K562 (cell line): ENCODE measurements around the gene ACTR3. TPM values are rescaled to one million over a fixed set of nuclear protein-coding genes. Genes with fewer than 3 reads are reported as not detected.

Experiments
- ATAC-seq: fragments of 200-7000 bp; cut with Tn5 transposase; 3 replicates; pipeline ENCODE4 v1.9.1; 2020; ENCODE audit warnings: moderate library complexity
- BruUV-seq: library from RNA; stranded (reverse); fragments of 400-500 nt; replicated peaks from 2 replicates; lab custom pipeline; 2021; lab: Mats Ljungman, UMichigan
- CTCF ChIA-PET: fragments of 300-600 bp; formaldehyde crosslinking; extraction: SDS; loops from one replicate; lab custom pipeline; 2021; ENCODE audit warnings: low intra/inter-chr PET ratio; lab: Yijun Ruan, JAX
- POLR2A ChIA-PET: fragments of 300-600, 350-650 bp; sonication (Branson Sonifier 250); formaldehyde crosslinking; extraction: SDS; loops from one replicate; lab custom pipeline; 2021; ENCODE audit warnings: antibody characterized with exemption, inconsistent platforms; lab: Yijun Ruan, JAX
- DNase-seq, 4 experiments: peaks; one replicate each; pipeline versions ENCODE4 v3.0.0 to v3.0.0-alpha.2; 2011 to 2018; ENCODE audit warnings: low spot score in 3 of 4, mixed read lengths in 3 of 4; ENCODE audit errors: extremely low read depth in 1 of 4
- FAIRE-seq: peaks from 2 replicates; lab custom pipeline; 2011; peaks lifted over from hg19 to GRCh38; lab: Jason Lieb, UNC
- H2AFZ ChIP-seq: 2 replicates; pipeline ENCODE4 v1.6.0; 2011; ENCODE audit warnings: low read depth, low read length, control low read depth, inconsistent platforms
- H3K27ac ChIP-seq: fragments of 200-600 bp; 3 replicates; pipeline ENCODE4 v1.8.0; 2011; ENCODE audit warnings: low read depth, mild to moderate bottlenecking, control low read depth, inconsistent platforms, low read length, moderate library complexity, mixed read lengths; ENCODE audit errors: extremely low read depth
- H3K27me3 ChIP-seq, 2 experiments: fragments of 300-600 bp in 1 of 2; 2 replicates in 1 of 2; 3 replicates in 1 of 2; pipeline versions ENCODE4 v1.6.0 to v1.8.0; 2011; ENCODE audit warnings: inconsistent platforms in 2 of 2, low read length in 2 of 2, mild to moderate bottlenecking in 1 of 2, mixed read lengths in 1 of 2, moderate library complexity in 1 of 2; ENCODE audit not compliant: control insufficient read depth in 2 of 2, insufficient read depth in 2 of 2
- H3K36me3 ChIP-seq: fragments of 300-600 bp; 3 replicates; pipeline ENCODE4 v1.8.0; 2011; ENCODE audit warnings: mild to moderate bottlenecking, low read length, inconsistent platforms; ENCODE audit not compliant: control insufficient read depth, insufficient read depth
- H3K4me1 ChIP-seq, 2 experiments: fragments of 200-600 bp in 1 of 2; replicated peaks in 1 of 2; 2 replicates in 1 of 2; 3 replicates in 1 of 2; pipeline versions ENCODE4 v1.5.1 to v1.8.0; 2011; ENCODE audit warnings: inconsistent platforms in 2 of 2, low read length in 2 of 2, mild to moderate bottlenecking in 1 of 2, mixed read lengths in 1 of 2, moderate library complexity in 1 of 2; ENCODE audit not compliant: control insufficient read depth in 2 of 2, insufficient read depth in 2 of 2
- H3K4me2 ChIP-seq: 2 replicates; pipeline ENCODE4 v1.6.1; 2011; ENCODE audit warnings: low read length, control low read depth, inconsistent platforms, mixed read lengths; ENCODE audit not compliant: insufficient read depth
- H3K4me3 ChIP-seq: fragments of 200-600 bp; sonication (generic), shearing (Covaris generic); 2 replicates; pipeline ENCODE4 v1.5.1; 2016; ENCODE audit warnings: control low read depth, inconsistent platforms
- H3K79me2 ChIP-seq: fragments of 200-600 bp; 3 replicates; pipeline ENCODE4 v1.8.0; 2011; ENCODE audit warnings: low read length, inconsistent platforms; ENCODE audit not compliant: control insufficient read depth, insufficient read depth
- H3K9ac ChIP-seq, 2 experiments: 2 replicates each; pipeline versions ENCODE4 v1.6.0 to v1.6.1; 2011; ENCODE audit warnings: low read depth in 2 of 2, low read length in 2 of 2, control low read depth in 1 of 2, inconsistent platforms in 1 of 2, mild to moderate bottlenecking in 1 of 2, mixed read lengths in 1 of 2; ENCODE audit not compliant: insufficient read depth in 1 of 2
- H3K9me1 ChIP-seq: one replicate; pipeline ENCODE4 v1.6.0; 2011; ENCODE audit warnings: inconsistent platforms, mild to moderate bottlenecking, low read length, moderate library complexity; ENCODE audit not compliant: control insufficient read depth, insufficient read depth
- H3K9me3 ChIP-seq: replicated peaks from 2 replicates; pipeline ENCODE4 v1.5.1; 2011; ENCODE audit warnings: low read depth, low read length, inconsistent platforms; ENCODE audit not compliant: control insufficient read depth, insufficient read depth
- H4K20me1 ChIP-seq: replicated peaks from 2 replicates; pipeline ENCODE4 v1.6.1; 2011; ENCODE audit warnings: low read length, inconsistent platforms, mixed read lengths; ENCODE audit not compliant: control insufficient read depth, insufficient read depth
- FOS ChIP-seq: IDR thresholded peaks from 3 replicates; pipeline ENCODE4 v1.6.1; 2011; ENCODE audit not compliant: insufficient read length; ENCODE audit errors: extremely low read depth
- SMAD1 ChIP-seq: fragments of 150-350 bp; IDR thresholded peaks from 2 replicates; pipeline ENCODE4 v1.6.1; 2014; ENCODE audit warnings: low read length, low read depth; ENCODE audit not compliant: partially characterized antibody
- ZNF77 ChIP-seq: fragments of 250-450 bp; sonication (Bioruptor Pico); IDR thresholded peaks from 2 replicates; pipeline ENCODE4 v1.5.0; 2020
- WGBS: fragments of 100-300 bp; shearing (Covaris generic); methylation state at CpG from one replicate; pipeline ENCODE4 v1.1.6; 2016; ENCODE audit warnings: low coverage, mixed read lengths; ENCODE audit not compliant: insufficient coverage; ENCODE audit errors: missing lambda C conversion rate; 5-methylcytosine and 5-hydroxymethylcytosine counted together
- in situ Hi-C: fragments of 300-500 bp; cut with MboI; formaldehyde crosslinking; loops from 4 replicates; pipeline ENCODE4 v1.15.0; 2018; ENCODE audit warnings: inconsistent platforms, mixed read lengths
- intact Hi-C: fragments of 100-400 bp; cut with micrococcal nuclease; formaldehyde crosslinking; loops from 2 replicates; pipeline ENCODE4 v1.14.2; 2022
- polyA plus RNA-seq, 8 experiments: library from polyadenylated mRNA; depleted of rRNA in 4 of 8; stranded (reverse) in 5 of 8; unstranded in 3 of 8; fragments of >200 nt; fragmentation: Nextera tagmentation in 2 of 8; fragmentation: Illumina TruSeq in 1 of 8; extraction: Ambion mirVana in 2 of 8; extraction: Trizol in 1 of 8; gene quantifications; 2 replicates each; pipeline versions ENCODE4 v1.2.1 to v1.2.3, GENCODE V29; 2011 to 2014; ENCODE audit warnings: inconsistent platforms in 1 of 8, missing spikeins in 1 of 8
- total RNA-seq, 7 experiments: library from RNA; depleted of rRNA in 6 of 7; stranded (reverse); fragments of >200 nt in 6 of 7; fragmentation: Illumina TruSeq in 2 of 7; extraction: Trizol in 2 of 7; gene quantifications; 2 replicates each; pipeline versions ENCODE4 v1.2.1 to v1.2.3, GENCODE V29; 2011 to 2021; ENCODE audit warnings: low replicate concordance in 1 of 7
- TF ChIP-seq, protein P1 (sequence below): fragments of 250-450 bp; sonication (Bioruptor Pico); IDR thresholded peaks from 2 replicates; pipeline ENCODE4 v1.5.0; 2021; ENCODE audit warnings: mild to moderate bottlenecking, borderline replicate concordance
- TF ChIP-seq, protein P2 (sequence below): fragments of 200-800 bp; sonication (Bioruptor generic); IDR thresholded peaks from 2 replicates; pipeline ENCODE4 v1.6.1; 2017; ENCODE audit warnings: missing genetic modification characterization, missing compliant biosample characterization
- TF ChIP-seq, protein P3 (sequence below): fragments of 450-650 bp; IDR thresholded peaks from 2 replicates; pipeline ENCODE4 v1.6.1; 2016; ENCODE audit warnings: missing biosample characterization, missing genetic modification characterization

The ACTR3 gene
- total and polyA plus RNA-seq, 9 of the 15 experiments (the other 6 are each of a cell fraction or from before 2014, with no cell fraction given), result 49.0 to 354 (median 249) TPM

DNA sequence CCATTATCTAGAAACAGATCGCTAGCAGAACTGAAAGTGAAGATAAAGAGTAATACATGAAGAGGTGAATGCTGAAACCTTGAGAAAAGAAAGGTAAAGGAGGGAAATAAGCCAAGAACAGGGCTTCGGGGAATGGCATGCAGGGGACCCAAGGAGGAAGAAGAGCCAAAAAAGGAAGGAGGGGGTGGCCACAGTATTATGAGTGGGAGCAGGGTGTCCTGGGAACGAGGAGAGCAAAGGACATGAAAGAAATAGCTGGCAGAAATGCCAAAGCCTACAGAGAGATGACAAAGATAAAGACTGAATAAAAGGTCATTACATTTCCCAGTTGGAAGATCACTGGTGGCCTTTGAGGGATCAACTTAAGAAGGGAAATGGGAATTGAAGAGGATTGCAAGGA is 82.9 kb downstream of the ACTR3 start:
- Histone ChIP-seq H3K27me3 (no peaks in the 10 kb centered on the region), H3K9ac (no peak overlapping the region), H3K4me3 (no peak overlapping the region), H3K27ac (no peak overlapping the region), H3K4me1 (no peaks in the 10 kb centered on the region; a peak in 1 of 5 replicates), H3K9me3 (no peaks in the 10 kb centered on the region), H3K36me3 (no peaks in the 10 kb centered on the region), H3K4me2 (no peak overlapping the region), H2AFZ (no peak overlapping the region), H3K79me2 (no peaks in the 10 kb centered on the region), H3K9me1 (no peaks in the 10 kb centered on the region), H4K20me1 (no peaks in the 10 kb centered on the region)
- CTCF ChIA-PET, result no interaction called here
- in situ Hi-C loops, result no loop called here
- intact Hi-C loops, result no loop called here
- ATAC-seq (no peak), FAIRE-seq (no peak), DNase-seq (no peak)
- 47% methylated on average over 2 of the region's 3 CpGs for WGBS
- BruUV-seq, result no TSS peak
- POLR2A ChIA-PET, result interaction anchor here (0.6 kb wide), 1 partner anchor 10 kb away, joined by 4 read pairs; no protein-coding TSS in a partner anchor
- TF ChIP-seq, protein P1, sequence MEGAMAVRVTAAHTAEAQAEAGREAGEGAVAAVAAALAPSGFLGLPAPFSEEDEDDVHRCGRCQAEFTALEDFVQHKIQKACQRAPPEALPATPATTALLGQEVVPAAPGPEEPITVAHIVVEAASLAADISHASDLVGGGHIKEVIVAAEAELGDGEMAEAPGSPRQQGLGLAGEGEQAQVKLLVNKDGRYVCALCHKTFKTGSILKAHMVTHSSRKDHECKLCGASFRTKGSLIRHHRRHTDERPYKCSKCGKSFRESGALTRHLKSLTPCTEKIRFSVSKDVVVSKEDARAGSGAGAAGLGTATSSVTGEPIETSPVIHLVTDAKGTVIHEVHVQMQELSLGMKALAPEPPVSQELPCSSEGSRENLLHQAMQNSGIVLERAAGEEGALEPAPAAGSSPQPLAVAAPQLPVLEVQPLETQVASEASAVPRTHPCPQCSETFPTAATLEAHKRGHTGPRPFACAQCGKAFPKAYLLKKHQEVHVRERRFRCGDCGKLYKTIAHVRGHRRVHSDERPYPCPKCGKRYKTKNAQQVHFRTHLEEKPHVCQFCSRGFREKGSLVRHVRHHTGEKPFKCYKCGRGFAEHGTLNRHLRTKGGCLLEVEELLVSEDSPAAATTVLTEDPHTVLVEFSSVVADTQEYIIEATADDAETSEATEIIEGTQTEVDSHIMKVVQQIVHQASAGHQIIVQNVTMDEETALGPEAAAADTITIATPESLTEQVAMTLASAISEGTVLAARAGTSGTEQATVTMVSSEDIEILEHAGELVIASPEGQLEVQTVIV (CRISPR knock-in tag), result no peak
- TF ChIP-seq, protein P2, sequence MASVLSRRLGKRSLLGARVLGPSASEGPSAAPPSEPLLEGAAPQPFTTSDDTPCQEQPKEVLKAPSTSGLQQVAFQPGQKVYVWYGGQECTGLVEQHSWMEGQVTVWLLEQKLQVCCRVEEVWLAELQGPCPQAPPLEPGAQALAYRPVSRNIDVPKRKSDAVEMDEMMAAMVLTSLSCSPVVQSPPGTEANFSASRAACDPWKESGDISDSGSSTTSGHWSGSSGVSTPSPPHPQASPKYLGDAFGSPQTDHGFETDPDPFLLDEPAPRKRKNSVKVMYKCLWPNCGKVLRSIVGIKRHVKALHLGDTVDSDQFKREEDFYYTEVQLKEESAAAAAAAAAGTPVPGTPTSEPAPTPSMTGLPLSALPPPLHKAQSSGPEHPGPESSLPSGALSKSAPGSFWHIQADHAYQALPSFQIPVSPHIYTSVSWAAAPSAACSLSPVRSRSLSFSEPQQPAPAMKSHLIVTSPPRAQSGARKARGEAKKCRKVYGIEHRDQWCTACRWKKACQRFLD (CRISPR knock-in tag), result no peak
- TF ChIP-seq, protein P3, sequence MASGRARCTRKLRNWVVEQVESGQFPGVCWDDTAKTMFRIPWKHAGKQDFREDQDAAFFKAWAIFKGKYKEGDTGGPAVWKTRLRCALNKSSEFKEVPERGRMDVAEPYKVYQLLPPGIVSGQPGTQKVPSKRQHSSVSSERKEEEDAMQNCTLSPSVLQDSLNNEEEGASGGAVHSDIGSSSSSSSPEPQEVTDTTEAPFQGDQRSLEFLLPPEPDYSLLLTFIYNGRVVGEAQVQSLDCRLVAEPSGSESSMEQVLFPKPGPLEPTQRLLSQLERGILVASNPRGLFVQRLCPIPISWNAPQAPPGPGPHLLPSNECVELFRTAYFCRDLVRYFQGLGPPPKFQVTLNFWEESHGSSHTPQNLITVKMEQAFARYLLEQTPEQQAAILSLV (tag), result no peak
- TF ChIP-seq SMAD1 (no peak), ZNF77 (CRISPR knock-in tag) (no peak), FOS (no peak)
